ENCODE data around the gene BCL2.

Gene BCL2

DNA sequence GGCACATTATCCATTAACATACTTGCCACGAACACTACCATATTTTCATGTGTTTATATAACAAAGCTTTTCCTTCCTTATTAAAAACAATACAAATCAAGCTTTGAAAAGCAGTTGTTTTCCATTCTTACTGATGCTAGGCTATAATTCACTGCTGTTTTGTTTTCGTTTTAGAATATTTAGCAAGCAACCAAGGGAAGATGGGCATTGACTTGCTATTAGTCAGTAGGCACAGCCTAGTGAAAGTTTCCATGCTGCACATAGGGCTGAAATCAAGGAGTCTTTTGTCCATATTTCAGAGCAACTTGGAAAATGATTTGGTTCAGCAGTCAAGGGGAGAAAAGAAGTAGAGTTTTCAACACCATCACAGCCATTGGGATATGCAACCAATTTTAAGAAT lies 31.3 kb downstream of the BCL2 start:
- no peak for DNase-seq (ENCODE audit: extremely low read depth in 1 of 2, low read depth in 1 of 2)

- DNase-seq (ENCODE audit: extremely low read depth in 1 of 2, low read depth in 1 of 2) = no peak
These were observed 31.8 kb downstream of the BCL2 start for GRCh38 chr18:63287691-63288220.

DNA sequence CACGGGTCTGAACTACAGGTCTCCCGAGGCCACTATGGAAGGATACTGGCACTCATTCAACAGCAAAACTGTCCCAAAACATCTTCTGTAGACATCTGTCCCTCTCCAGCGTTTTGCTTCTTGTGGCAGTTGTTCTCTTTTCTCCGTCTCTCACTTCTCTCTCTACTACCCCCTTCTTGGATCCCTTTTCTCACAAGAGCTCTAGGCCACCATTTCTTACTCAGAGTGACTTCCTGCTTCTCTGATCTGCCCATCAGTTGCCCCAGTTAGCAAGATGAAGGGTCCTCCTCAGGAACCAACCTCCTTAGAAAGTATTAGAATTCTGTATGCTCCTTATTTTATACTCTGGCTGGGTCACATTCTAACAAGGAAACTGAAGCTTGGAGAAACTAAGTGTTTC lies 32.6 kb downstream of the BCL2 start:
- no peak for DNase-seq (ENCODE audit: extremely low read depth in 1 of 2, low read depth in 1 of 2)

DNA sequence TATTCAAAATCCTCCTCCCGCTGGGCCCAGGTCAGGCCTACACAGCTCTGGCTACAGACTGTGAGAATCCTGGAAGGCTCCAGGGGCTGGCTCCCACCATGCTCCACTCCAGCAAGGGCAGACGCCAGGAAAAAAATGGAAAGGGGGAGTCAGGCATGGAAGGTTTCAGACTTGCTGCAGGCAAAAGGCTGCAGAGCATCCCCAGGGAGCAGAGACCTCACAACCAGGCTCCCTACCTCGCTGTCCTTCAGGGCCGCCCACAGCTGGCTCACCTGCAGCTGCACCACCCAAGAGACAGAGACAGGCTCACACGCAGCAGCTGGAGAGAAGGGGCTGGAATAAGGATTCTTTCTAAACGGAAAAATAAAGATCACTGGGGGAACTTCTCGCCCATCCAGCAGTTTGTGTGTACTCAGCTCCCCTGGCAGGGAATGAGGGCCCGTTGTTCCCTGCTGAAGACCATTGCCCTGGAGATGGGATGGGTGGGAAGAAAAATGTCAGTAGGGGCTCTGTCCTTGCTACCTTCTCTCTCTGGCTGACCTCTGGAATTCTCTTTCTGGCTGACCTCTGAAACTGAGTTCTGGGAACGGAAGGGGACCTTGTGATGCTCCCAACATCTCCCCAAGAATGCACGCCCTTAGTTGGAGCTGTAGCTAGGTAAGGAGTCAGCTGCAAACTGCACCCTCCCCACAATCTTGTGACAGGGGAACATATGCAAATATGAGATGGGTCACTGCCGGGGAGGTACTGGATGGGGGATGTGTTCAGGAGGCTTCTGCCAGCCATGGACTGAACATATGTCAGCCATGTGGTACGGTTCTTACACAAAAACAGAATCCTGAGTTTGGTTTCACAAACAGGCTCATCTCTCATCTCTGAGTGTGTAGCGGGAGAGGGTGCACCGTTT lies 34.5 kb downstream of the BCL2 start:
- DNase-seq (ENCODE audit: extremely low read depth in 1 of 2, low read depth in 1 of 2) = no peak

DNA sequence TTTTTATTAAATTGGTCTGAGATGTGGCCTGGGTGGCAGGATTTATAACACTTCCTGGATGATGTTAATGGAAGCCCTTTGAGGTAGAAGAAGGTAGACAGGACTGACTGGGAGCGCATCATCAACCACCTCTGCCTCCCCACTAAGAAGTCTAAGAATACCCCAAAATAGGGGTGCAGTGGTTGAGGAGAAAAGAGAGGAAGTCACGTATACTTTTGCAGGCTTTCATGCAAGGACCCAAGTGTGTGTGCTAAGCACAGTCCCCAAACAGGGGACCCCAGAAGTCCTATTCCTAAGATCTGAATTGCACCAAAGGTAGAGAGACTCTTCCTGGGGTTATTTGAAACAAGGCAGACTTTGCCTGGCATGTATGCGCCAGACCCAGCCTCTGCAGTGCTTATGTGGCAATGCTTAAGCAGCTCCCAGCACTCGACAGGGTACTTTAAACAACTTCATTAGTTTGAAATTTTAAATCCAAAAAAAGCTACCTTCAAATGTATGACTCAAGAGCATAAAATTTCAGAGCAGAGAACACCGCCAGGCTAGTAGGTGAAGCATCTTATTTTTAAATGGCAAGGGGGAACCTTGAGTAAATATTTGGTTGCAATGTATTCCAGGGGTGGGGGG lies 35.3 kb downstream of the BCL2 start:
- no peak for DNase-seq (ENCODE audit: extremely low read depth in 1 of 2, low read depth in 1 of 2)

- DNase-seq (ENCODE audit: extremely low read depth in 1 of 2, low read depth in 1 of 2) = no peak
These were observed 36.1 kb downstream of the BCL2 start for GRCh38 chr18:63283305-63284094.

DNA sequence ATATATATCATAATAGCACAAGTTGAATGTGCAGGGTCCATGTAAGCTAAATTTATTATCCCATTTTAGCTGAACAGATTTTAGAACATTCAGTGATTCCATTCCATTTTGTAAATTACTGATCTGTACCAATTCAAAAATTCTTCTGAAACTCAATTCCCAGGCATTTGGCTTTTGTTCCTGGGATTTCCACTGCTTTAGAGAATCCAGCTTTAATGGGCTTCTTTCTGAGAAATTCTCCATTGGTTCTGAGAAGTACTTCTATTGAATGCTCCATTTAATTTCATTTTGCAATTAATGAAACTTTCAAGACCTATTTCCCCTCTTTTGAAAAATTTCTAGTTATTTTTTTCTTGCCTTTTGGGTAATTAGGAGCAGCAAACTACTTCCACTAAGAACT lies 36.8 kb downstream of the BCL2 start:
- no peak for DNase-seq (ENCODE audit: extremely low read depth in 1 of 2, low read depth in 1 of 2)

DNA sequence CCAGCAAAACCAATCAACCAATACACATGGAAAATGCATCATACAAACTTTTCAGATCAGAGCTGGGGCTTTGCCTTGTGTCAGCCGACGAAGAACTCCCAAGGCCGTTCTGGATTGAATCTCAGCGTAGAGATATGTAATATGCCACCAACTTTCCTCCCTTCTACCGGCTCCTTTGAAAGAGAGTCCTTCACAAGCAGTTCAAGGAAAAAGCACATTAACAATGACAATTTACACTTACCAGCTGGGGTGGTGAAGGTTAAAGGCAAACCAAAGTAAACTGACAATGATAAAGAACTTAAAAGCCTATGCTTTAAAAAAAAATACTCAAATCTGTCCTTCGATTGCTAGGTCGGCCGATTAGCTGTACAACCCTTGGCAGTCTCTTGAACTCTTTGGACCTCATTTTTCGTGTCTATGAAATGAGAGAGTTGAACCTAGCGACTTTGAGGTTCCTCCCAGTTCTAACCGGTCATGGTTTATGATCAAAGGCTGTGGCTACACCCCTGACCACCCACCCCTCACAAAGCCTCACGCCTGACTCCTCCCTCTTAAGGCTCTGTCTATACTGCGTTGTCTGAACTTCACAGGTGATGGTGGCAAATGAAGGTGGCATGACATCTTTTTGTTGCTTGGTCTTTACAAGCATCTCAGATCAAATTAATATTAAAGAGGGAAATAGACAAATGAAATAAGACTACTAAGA lies 46.2 kb downstream of the BCL2 start:
- no peak for DNase-seq (ENCODE audit: extremely low read depth in 1 of 2, low read depth in 1 of 2)

DNA sequence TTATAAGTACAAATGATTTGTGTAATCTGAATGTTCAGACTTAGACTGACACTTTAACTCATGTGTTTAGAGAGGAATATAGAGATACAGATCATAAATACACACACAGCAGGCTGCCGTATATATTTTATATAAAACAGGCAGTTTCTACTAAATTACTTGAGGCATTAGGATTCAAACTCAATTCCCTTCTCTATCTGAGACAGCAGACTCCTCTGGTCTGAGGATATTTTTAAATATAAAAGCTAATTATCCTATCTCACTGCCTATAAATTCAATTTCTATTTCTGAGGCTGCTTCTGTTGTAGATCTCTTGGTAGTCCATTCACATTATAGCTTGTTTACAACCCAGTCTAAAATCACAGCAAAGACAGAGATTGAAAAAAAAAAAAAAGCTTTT lies 46.9 kb downstream of the BCL2 start:
- DNase-seq (ENCODE audit: extremely low read depth in 1 of 2, low read depth in 1 of 2) = no peak

DNA sequence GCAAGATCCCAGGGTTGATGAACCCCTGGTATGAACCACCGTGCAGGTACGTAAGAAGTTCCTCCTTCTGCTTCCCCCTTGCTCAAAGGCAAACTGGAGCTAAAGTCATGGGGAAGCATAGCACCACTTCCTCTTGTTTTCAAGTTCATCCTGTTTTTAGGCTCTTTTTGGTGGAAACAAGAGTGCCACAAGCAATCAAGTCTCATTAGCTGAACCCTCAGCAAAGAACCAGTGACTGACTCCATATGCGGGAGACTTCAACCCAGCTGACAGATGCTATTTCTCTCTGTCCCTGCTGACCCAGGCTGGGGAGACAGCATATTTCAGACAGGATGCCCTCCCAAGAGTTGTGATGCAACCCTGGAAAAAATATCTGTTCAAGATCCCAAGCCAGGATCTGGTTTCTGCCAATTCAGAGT lies 47.7 kb downstream of the BCL2 start:
- no peak for DNase-seq (ENCODE audit: extremely low read depth in 1 of 2, low read depth in 1 of 2)

DNA sequence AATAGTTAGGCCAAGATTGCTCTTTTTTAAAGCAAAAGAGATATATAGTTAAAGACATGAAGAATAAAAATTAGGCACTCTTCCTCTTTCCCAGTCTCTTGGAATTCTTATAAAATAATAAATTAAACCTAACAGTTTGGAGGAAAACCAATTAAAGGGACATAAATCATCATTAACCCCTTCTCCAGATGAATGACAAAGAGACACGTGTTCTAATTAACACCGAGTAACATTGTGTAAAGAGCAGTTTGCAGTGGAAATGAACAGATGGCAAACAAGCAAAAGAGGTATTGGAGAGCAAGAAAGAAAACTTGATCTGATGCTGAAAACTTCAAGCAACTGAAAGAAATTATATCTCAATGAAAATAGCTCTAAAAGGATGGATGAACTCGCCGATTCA lies 48.4 kb downstream of the BCL2 start:
- no peak for DNase-seq (ENCODE audit: extremely low read depth in 1 of 2, low read depth in 1 of 2)

GRCh38 chr18:63267975-63268721 lies 51.4 kb downstream of the BCL2 start:
- DNase-seq (ENCODE audit: extremely low read depth in 1 of 2, low read depth in 1 of 2) = no peak

GRCh38 chr18:63266888-63267790 lies 52.4 kb downstream of the BCL2 start:
- no peak for DNase-seq (ENCODE audit: extremely low read depth in 1 of 2, low read depth in 1 of 2)

GRCh38 chr18:63265326-63265725 lies 54.2 kb downstream of the BCL2 start:
- DNase-seq (ENCODE audit: extremely low read depth in 1 of 2, low read depth in 1 of 2) = no peak

DNA sequence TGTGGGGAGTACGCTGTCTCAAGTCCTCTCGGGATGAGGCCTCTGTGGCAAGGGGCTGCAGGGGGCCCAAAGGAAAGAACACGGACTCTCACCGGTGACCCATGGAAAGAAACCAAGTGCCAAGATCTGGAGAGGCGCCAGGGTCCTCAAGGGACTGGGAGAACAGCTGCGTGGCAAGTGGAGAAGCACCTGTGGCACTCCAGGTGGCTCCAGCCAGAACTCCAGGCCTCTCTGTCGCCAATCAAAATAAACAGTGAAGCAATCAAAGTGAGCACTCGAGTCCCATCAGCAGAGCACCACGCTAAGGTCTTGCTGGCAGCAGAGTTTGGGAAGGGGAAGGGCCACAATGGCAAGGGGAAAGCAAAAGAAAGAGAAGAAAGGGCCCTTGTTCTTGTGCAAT lies 54.7 kb downstream of the BCL2 start:
- DNase-seq (ENCODE audit: extremely low read depth in 1 of 2, low read depth in 1 of 2) = no peak

GRCh38 chr18:63263444-63263843 lies 56.1 kb downstream of the BCL2 start:
- DNase-seq (ENCODE audit: extremely low read depth in 1 of 2, low read depth in 1 of 2) = no peak

- no peak for DNase-seq (ENCODE audit: extremely low read depth in 1 of 2, low read depth in 1 of 2)
These were observed 56.9 kb downstream of the BCL2 start for GRCh38 chr18:63262369-63263335.

DNA sequence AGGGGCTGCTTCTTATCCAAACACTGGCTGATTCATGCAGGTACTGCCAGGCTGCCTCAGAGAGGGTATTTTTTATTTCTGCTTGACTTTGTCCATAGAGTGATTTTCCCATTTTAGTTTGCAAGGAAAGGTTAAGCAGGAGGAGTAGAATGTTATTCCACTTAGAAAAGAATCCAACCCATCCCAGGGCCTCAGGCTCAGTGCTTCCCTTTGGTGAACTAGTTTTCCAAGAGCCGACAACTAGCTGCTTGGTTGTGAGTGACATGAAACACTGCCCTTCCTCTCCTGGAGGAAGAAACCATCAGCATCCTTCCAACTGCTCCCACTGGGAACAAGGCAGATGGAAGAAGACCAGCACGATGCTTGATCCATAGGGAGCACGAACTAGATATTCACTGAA lies 58.5 kb downstream of the BCL2 start:
- no peak for DNase-seq (ENCODE audit: extremely low read depth in 1 of 2, low read depth in 1 of 2)

All from stimulated activated CD8-positive, alpha-beta memory T cell treated with anti-CD3 and anti-CD28 coated beads, Interleukin-7, amount 100 ng/mL, for 48 hours (primary cell).